Esophagus squamous epithelium (tissue), 4 donors: ENCODE data around the gene AMY1B.
"Not testable (repeated sequence)": the region's sequence is repeated elsewhere in the genome, so short reads cannot be mapped to it uniquely, and the experiment has no call there.

ENCODE experiments used
- POLR2A ChIP-seq, 4 donors: fragments of 450-650 bp; IDR thresholded peaks; one replicate each; pipeline ENCODE4 v1.6.1; 2017; ENCODE audit warnings: antibody characterized with exemption in 4 of 4, mild to moderate bottlenecking in 4 of 4, moderate library complexity in 3 of 4
- TF ChIP-seq, protein P1 (sequence below), 6 experiments: fragments of 450-650 bp in 4 of 6; fragments of 200-600 bp in 2 of 6; sonication (generic) in 2 of 6; IDR thresholded peaks; one replicate each; pipeline ENCODE4 v1.5.1; 2016 to 2019; ENCODE audit warnings: antibody characterized with exemption in 6 of 6, mild to moderate bottlenecking in 4 of 6, moderate library complexity in 4 of 6

DNA sequence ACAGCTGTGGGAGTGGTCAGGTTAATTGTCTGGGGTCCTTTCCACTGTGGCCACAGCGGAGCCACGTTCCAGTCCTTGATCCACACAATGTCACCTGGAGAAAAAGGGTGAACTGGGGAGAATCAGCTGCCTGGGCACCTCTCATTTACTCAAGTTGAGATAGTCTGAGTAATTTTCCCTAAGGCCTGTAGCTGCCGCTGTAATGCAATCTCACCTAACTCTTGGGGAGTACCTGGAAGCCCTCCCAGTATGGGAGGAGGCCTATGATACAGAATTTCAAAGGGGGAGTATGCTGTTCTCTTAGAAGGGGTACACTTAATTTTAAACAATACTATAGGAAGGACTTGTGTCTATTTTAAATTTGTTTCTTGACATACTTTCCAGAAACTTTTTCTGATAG lies 45.7 kb downstream of the AMY1B start:
- TF ChIP-seq, protein P1, sequence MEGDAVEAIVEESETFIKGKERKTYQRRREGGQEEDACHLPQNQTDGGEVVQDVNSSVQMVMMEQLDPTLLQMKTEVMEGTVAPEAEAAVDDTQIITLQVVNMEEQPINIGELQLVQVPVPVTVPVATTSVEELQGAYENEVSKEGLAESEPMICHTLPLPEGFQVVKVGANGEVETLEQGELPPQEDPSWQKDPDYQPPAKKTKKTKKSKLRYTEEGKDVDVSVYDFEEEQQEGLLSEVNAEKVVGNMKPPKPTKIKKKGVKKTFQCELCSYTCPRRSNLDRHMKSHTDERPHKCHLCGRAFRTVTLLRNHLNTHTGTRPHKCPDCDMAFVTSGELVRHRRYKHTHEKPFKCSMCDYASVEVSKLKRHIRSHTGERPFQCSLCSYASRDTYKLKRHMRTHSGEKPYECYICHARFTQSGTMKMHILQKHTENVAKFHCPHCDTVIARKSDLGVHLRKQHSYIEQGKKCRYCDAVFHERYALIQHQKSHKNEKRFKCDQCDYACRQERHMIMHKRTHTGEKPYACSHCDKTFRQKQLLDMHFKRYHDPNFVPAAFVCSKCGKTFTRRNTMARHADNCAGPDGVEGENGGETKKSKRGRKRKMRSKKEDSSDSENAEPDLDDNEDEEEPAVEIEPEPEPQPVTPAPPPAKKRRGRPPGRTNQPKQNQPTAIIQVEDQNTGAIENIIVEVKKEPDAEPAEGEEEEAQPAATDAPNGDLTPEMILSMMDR (IDR thresholded peaks at IDR 0.05): not testable (repeated sequence)
- not testable (repeated sequence) for TF ChIP-seq POLR2A (IDR thresholded peaks at IDR 0.05)
